Measurements from ENCODE around the gene KCNJ14.
"Not testable (repeated sequence)": the region's sequence is repeated elsewhere in the genome, so short reads cannot be mapped to it uniquely, and the experiment has no call there.

The KCNJ14 gene

DNA sequence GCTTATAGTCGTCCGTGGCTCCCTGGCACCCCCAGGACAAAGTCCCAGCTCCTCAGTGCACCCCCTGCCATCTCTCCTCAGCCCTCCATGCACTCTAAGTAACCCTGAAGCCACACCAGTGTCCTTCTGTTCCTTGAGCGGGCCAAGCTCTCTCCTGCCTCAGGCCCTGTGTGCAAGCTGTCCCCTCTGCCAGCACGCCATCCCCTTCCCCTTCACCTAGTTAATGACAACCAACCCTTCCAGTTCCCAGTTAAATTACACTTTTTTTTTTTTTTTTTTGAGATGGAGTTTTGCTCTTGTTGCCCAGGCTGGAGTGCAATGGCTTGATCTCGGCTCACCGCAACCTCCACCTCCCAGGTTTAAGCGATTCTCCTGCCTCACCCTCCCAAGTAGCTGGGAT, 33.1 kb downstream of the KCNJ14 start:
- not testable (repeated sequence) for DNase-seq (ENCODE audit: low read depth)

DNA sequence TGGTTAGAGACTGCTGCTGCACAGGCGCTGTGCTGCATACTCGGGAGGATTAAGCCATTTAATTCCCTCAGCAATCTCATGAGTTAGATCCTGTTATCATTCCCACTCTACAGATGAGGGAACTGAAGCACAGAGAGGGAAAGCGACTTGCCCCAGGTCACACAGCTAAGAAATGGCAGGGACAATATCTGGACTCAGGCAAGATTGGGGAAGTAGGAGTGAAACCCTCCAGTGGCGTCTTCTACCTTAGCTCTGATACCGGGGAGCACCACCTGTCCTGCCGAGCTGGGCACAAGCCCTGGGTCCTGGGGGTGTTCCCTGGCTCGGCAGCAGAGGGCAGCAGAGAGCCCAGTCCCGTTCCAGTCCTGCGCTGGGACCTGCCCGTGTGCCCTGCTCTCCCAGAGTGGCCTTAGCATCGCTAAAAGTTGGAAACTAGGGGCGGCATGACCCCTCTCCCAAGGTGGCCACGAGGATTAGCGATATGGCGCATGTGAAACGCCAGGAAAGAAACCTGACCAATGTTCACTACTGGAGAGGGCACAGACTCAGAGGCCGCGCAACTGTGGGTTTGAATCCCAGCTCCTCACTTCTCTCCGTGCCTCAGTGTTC, 34.3 kb downstream of the KCNJ14 start:
- DNase-seq (ENCODE audit: low read depth) = no peak

DNA sequence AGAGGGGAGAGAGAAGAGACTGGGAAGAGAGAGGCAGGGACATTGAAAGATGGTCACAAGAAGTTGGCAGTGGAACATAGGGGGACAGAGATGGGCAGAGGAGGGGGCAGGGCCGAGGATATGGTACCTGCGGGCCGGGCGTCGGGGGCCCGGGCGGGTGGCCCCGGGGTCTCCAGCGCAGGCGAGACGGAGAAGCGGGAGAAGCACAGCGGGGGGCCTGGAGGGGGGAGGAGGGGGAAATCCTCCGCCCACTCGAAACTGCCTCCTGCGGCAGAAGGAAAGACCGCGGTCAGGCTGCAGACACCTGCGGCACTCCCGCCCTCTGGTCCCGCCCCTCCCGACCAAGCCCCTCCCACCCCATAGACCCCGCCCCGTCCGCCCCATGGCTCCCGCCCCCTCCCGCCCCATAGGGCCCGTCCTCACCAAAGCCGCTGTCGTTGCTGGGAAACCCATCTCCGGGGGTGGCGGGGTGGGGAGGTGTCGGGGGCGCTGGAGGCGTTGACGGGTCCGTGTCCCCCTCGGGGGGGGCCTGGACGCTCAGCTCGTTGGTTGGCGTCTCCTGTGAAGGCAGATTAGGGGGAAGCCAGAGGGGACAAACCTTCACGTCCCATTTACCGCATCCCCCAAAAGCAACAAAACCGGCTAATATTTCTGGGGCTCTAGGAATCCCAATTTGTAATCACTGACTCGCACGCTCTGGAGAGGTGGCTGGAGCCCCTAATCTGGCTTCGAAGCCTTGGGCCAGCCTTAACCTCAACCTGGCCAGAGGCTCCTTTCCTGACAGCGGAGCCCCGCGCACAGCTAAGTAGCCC, 35.8 kb downstream of the KCNJ14 start:
- no peak for DNase-seq (ENCODE audit: low read depth)

DNA sequence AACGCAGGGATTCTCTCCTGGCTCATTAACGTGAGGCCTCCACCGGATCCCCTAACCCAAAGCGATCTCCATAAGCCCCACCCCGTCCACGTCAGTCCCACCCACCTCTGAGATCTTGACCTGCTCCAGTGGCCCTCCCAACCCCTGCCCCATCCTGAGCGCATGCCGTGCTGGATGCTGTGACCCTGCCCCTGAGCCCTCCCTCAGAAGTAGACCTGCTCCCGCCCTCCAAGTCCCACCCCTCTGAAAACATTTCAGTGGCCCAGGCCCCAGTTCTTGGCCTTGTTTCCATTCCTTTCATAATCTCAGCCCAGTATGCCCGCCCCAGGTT, 36.4 kb downstream of the KCNJ14 start:
- no peak for DNase-seq (ENCODE audit: low read depth)

DNA sequence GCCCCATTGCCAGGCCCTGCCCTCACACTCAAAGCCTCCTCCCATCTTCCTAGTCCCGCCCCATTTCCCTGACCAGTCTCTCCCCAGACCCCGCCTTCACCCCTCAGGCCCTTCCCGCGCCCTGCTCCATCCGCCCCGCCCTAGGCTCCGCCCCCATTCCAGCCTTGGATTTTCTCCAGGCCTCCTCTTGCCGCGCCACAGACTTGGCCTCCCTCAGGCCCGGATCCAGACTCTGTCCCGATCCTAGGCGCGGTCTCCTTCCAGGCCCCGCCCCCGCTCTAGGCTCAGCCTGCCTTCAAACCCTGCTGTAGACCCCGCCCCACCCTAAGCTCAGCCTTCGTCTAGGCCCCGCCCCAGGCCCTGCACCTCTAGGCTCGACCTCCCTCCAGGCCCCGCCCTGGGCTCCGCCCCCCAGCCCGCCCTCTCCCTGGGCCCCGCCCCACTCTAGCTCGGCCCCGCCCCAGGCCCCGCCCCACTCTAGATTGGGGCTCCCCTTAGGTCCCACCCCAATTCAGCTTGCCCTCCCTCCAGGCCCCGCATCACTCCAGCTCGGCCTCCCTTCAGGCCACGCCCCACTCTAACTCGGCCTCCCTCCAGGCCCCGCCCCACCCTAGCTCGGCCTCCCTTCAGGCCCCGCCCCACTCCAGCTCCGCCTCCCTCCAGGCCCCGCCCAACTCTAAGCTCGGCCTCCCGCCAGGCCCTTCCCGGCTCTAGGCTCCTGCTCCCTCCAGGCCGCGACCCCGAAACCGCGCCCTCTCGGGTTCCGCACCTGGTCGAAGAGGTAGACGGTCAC, 37.7 kb downstream of the KCNJ14 start:
- DNase-seq (ENCODE audit: low read depth) = peak; percentile 98

DNA sequence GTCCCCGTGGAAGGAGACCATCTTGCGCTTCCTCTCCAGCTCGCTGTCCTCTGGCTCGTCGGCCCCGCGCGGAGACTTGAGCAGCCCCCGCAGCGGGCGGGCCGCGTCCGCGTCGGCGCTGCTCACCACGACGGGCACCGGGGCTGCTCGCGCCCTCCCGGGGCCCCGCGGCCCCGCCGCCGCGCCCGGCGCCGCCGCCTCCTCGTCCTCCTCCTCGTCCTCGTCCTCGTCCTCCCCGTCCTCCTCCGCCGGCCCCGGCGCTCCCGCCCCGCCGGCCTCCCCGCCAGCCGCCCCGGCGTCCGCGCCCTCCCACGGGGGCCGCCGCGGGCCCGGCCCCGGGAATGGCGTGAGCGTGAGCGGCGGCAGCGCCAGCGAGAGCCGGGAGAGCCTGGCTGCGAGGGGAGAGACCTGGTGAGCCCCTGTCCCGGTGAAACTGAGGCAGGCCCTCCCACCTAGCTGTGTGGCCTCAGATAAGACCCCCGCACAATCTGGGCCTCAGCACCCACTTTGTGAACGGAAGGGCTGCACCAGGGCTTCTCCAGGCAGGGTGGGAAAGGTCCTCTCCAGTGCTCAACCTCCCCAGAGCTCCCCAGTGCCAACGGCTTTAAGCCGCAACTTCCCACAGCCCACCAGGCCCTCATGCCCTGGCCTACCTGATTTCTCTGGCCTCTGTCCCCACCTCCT, 38.5 kb downstream of the KCNJ14 start:
- DNase-seq (ENCODE audit: low read depth) = no peak

DNA sequence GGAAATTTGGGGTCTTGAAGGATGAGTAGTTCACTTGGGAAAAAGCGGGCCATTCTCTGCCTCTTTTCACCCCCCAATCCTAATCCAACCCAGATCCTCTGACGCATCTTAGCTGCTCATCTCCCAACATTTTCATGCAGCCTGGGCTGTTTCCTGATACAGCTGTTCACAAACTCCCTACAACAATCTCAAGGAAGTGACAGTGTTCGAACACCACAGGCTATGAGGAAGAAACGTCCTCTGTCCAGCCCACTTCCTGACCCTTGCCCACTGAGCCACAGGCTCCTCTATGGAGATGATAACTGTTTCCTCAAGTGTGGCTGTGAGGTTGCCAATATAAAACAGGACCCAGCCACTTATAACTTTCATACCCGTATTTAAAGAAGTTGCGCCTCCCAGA, 40.0 kb downstream of the KCNJ14 start:
- DNase-seq (ENCODE audit: low read depth) = no peak

DNA sequence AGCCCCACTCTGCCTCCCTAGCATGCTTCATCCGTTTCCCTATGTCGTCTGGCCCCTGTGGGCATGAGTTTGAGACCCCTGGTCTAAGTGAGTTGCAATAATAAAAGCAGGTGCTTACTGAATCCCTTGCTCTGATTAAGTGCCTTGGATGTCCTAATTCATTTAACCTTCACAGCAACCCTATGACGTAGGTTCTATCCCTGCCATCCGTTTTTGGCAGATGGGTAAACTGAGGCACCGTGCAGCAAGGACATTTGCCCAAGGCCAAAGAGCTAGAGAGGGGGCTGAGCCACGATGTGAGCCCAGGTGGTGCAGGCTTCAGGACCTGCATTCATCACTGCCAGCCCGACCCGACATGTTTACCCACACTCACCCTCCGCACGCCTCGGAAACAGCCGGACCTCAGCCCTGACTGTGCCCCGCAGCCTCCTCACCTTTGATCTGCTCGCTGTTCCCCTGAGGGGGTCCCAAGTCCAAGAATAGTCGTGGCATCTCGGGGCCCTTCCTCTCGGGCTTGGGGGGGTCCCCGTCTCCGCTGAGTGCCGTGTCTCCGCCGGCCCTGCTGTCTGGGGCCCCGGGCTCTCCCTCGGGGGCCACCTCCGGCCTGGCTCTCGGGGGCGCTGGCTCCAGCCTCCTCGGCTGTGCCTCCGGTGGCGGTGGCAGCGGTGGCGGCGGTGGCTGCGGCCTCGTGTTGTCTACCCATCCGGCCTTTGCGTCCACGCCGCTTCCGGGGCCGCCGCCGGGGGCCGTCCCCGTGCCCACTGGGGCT, 41.8 kb downstream of the KCNJ14 start:
- DNase-seq (ENCODE audit: low read depth) = no peak

DNA sequence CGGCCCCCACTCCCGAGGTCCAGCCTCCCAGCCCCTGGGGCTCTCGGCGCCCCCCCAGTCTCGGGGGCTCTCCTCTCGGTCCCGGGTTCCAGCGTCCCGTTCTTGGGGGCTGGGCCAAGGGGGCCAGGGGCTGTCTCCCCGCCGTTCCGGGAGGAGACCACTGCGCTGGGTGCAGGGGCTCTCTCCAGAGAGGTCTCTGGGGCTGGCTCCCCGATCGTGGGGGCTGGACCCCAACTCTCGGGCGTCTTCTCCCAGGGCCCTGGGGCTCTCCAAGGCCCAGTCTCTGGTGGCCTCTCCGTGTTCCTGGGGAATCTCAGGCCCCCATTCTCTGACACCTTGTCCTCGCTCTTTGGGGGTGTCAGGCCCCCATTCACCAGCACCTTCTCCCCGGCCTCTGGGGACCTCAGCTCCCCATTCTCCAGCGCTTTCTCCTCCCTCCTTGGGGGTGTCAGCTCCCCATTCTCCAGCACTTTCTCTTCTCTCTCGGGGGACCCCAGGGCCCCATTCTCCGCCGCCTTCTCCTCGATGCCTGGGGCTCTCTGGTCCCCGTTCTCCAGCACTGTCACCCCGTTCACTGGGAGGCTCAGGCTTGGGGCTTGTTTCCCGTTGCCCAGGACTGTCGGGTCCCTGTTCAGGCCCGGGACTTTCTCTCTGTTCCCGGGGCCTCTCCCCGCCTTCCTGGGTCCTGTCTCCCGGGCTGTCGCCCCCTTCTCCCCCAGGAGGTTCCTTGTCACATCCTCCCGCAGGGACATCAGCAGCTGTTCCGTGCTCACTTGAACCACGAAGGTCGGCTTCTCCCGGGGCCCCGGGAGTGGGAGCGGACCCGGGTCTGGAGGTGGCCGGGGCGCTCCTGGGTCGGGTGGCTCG, 42.6 kb downstream of the KCNJ14 start:
- DNase-seq (ENCODE audit: low read depth) = no peak

DNA sequence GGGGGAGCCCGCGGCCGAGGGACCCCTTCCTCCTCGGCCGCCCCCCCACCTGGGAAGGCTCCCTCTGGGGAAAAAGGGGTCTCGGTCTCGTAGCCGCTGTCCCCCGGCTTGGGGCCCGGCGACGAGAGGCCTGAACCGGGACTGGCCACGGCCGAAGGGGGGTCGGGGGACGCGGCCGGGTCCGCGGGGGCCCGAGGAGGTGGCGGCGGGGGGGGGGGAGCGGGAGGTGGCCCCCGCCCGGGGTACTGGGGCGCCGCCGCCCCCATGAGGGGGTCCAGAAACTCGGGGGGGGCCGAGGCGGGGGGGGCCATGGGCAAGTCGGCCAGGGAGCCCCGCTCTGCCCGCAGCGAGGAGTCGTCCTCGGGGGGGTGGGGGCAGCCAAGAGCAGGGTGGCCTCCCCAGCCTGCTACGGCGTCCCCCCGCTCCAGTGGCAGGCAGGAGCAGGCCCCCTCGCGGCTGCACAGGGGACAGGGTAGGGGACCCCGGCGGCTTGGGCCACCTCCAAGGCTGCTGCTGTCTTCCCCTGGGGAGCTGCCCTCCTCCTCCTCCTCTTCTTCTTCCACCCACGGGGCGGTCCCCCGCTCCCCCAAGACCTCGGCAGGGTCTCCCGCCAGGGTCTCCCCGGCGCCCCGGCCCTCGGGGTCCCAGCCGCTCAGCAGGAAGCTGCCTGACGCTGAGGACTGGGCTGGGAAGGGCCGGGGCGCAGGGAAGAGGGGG, 43.4 kb downstream of the KCNJ14 start:
- DNase-seq (ENCODE audit: low read depth) = no peak

DNA sequence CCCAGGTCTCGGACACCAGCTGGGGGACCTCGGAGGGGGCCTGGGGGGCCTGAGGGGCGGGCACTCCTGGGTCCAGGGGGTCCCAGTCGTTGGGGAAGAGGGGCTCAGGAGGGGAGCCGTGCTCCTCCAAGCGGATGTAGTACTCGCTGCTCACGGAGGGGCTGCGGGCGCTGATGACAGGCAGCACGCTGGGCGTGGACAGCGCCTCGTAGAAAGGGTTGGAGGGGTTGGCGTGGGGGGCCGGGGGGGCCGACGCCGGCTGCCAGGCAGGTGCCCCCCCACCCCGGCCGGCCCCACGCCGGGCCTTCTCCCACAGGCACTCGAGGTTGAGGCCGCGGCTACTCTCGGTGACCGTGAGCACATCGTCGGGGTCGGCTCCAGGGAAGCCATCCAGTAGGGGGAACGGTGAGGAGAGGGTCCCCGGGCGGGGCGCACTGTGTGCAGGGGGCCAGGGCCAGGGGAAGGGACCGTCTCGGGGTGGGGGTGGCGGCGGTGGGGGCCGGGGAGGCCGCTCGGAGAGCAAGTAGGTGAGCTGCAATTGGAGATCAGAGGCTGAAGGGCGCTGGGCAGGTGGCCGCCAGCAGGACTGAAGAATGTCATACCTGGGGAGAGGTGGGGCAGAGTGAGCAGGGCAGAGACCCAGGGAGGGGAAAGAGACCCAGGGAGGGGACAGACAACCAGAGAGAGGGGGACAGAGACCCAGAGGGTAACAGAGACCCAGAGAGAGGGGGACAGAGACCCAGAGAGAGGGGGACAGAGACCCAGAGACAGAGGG, 44.1 kb downstream of the KCNJ14 start:
- no peak for DNase-seq (ENCODE audit: low read depth)

DNA sequence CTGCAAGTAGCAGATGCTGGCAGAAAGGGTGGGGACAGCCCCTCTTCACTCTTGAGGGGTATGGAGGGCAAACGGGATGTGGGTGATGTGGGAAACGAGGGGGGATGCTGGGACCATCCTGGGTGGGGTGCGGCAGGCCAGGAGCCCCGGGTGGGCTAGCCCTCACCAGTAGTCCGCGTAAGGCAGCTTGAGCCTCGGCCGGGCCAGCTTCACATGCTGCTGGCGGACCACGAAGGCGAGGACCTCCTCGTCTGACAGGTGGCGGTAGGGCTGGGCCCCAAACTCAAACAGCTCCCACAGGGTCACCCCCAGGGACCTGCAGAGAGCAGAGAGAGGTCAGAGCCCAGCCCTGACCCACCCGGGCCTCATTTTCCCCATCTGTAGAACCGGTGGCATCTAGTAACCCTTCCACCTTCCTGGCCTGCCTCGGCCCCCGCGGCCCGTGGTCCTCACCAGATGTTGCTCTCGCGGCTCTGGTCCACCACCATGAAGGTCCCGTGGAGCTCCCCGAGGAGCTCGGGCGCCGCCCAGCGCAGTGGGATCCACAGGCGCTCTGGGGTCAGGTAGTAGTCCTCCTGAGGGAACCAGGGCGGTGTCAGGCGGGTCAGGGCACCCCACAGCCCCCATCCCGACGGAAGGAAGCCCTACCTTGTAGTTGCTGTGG, 45.6 kb downstream of the KCNJ14 start:
- DNase-seq (ENCODE audit: low read depth) = no peak

DNA sequence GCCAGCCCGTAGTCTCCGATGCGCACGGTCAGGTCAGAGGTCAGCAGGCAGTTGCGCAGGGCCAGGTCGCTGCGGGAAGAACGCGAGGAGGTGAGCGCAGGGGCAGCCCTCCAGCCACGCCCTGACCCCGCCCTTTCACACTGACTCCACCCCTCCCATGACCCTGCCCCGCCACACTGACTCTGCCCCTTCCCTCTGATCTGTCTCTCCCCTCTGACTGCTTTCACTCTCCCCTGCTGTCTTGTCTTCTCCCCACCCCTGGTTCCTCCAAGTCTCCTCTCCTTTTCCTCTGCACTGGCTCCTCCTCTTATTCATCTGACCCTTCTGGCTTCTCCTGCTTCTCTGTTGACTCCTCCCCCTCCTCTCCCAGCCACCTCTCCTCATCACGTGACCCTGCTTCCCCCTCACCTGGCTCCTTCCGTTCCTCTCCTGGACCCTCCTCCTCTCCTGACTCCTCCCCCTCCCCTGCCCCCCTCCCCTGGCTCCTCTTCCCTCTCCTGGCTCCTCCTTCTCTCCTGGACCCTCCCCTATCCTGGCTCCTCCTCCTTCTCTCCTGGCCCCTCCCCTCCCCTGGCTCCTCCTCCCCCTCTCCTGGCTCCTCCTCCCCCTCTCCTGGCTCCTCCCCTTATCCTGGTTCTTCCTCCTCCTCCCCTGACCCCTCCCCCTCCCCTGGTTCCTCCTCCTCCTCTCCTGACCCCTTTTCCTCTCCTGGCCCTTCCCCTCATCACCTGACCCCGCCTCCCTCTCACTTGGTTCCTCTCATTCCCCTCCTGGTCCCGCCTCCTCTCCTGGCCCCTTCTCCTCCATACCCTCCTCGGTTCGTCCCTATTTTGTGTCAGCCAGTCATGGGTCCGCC, 46.3 kb downstream of the KCNJ14 start:
- peak; percentile 67 for DNase-seq (ENCODE audit: low read depth)

DNA sequence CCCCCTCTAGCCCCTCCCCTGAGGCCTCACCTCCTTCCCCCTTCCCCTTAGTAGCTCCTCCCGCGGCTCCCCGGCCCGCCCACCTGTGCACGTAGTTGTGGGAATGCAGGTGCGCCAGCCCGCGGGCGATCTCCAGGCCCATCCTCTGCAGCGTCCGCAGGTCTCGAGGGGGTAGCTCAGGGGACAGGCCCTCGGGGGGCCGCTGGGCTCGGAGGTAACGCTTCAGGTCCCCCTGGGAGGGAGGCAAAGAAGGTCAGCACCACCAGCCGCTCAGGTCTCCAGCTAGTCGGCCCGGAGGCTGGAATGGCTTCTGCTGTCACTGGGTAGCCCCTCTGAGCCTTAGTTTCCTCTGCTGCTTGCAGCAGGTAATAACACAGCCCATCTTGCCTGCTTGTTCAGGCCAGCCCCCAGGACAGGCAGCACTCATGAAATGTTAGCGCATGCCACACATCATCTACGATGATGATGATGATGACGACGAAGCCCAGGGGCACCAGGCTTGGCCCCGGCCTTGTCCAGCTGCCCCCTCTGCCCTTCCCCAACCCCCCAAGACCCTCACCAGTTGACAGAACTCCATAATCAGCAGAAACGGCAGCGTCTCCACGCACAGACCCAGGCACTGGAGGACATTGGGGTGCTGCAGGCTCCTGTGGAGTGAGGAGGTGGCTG, 47.1 kb downstream of the KCNJ14 start:
- no peak for DNase-seq (ENCODE audit: low read depth)

DNA sequence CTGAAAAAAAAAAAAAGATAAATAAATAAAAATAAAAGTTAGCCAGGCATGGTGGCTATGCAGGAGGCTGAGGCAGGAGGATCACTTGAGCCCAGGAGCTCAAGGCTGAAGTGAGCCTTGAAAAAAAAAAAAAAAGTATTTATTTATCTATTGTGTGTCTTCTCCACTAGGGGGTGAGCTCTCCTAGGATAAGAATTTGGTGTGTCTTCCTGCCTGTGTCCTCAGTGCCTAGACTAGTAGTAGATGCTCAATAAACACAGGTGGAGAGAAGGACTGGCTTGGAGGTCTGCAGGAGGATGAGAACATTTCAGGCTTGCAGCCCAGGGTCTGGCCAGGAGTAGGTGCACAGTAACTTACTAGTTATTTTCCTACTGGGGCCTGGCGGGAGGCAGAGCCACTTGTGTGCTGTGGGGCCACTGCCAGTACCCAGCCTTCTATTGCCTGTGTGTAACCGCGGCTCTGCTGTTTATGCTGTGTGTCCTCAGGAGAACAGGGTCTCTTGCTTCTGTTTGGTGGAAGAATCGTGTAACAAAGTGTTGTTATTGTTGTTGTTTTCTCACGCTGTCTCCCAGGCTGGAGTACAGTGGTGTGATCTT, 50.9 kb downstream of the KCNJ14 start:
- DNase-seq (ENCODE audit: low read depth) = peak; percentile 53

DNA sequence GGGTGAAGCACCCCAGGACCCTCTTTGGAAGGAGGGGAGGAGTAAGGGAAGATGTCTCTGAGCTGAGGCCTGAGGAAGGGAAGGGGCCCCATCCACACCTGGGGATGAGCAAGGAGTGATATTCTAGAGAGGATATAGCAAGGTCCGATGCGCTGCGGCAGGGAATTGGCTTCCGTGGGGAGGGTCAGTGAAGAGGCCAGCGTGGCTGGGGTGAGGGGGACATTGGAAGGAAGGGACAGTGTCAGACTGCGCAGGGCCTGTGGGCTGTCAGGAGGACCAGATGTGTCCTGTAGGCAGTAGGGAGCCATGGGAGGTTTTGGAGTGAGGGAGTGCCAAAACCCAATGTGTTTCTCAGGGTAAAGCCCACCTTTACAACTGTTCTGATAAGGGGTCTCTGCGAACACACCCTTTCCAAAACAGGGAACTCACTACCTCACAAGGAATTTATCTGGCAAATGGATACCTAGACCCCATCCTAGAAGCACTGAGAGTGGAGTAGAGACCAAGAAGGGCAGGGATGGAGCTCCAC, 52.6 kb downstream of the KCNJ14 start:
- no peak for DNase-seq (ENCODE audit: low read depth)
